GM12891 (cell line): ENCODE measurements around the gene ARHGAP33.

Source experiments
- DNase-seq: peaks from one replicate; pipeline ENCODE4 v3.0.0; 2011; ENCODE audit warnings: low spot score; ENCODE audit not compliant: insufficient read length
- FAIRE-seq: peaks from 2 replicates; lab custom pipeline; 2011; peaks lifted over from hg19 to GRCh38; lab: Jason Lieb, UNC
- PAX5 ChIP-seq: IDR thresholded peaks from 2 replicates; pipeline ENCODE4 v1.6.1; 2011; ENCODE audit warnings: low read length, moderate library complexity, mild to moderate bottlenecking; ENCODE audit not compliant: insufficient read depth, severe bottlenecking
- POLR2A ChIP-seq: IDR thresholded peaks from 2 replicates; pipeline ENCODE4 v1.6.1; 2011; ENCODE audit warnings: low read depth, low read length, control low read depth
- POLR2AphosphoS5 ChIP-seq: IDR thresholded peaks from 2 replicates; pipeline ENCODE4 v1.6.1; 2011; ENCODE audit warnings: low read depth, low read length, control low read depth
- POU2F2 ChIP-seq: IDR thresholded peaks from 2 replicates; pipeline ENCODE4 v1.6.1; 2011; ENCODE audit warnings: low read depth, mild to moderate bottlenecking, control low read depth, low read length, moderate library complexity
- SPI1 ChIP-seq: IDR thresholded peaks from 2 replicates; pipeline ENCODE4 v1.6.1; 2011; ENCODE audit warnings: low read depth, low read length, control low read depth
- TAF1 ChIP-seq: IDR thresholded peaks from 2 replicates; pipeline ENCODE4 v1.6.1; 2011; ENCODE audit warnings: low read depth, low read length, control low read depth

ARHGAP33 gene

GRCh38 chr19:35787227-35787799, 11.9 kb downstream of the ARHGAP33 start:
- no peak for TF ChIP-seq POLR2A
- no peak for TF ChIP-seq PAX5
- no peak for TF ChIP-seq POLR2AphosphoS5
- TF ChIP-seq TAF1: no peak
- no peak for TF ChIP-seq POU2F2
- TF ChIP-seq SPI1: no peak
- FAIRE-seq (no peak), DNase-seq (no peak)

- FAIRE-seq (no peak), DNase-seq (no peak)
- TF ChIP-seq PAX5 (no peak), POU2F2 (no peak), TAF1 (no peak), POLR2AphosphoS5 (no peak), POLR2A (no peak), SPI1 (no peak)
These were observed 13.0 kb downstream of the ARHGAP33 start for GRCh38 chr19:35788205-35788960.

GRCh38 chr19:35789195-35789977, 14.0 kb downstream of the ARHGAP33 start:
- TF ChIP-seq SPI1 (no peak), POU2F2 (no peak), POLR2A (no peak), POLR2AphosphoS5 (no peak), PAX5 (no peak), TAF1 (no peak)
- DNase-seq (no peak), FAIRE-seq (no peak)

GRCh38 chr19:35789978-35790944, 14.9 kb downstream of the ARHGAP33 start:
- DNase-seq: no peak
- TF ChIP-seq POLR2AphosphoS5 (no peak), SPI1 (no peak), POU2F2 (no peak), TAF1 (no peak), PAX5 (no peak), POLR2A (no peak)
- FAIRE-seq: no peak

- no peak for DNase-seq
- FAIRE-seq: no peak
- no peak for TF ChIP-seq PAX5
- TF ChIP-seq POLR2A: no peak
- TF ChIP-seq SPI1: no peak
- no peak for TF ChIP-seq POU2F2
- TF ChIP-seq POLR2AphosphoS5: no peak
- no peak for TF ChIP-seq TAF1
These were observed 15.8 kb downstream of the ARHGAP33 start for GRCh38 chr19:35790981-35791813.

GRCh38 chr19:35791814-35792279, 16.5 kb downstream of the ARHGAP33 start:
- TF ChIP-seq POLR2A (no peak), TAF1 (no peak), POU2F2 (no peak), POLR2AphosphoS5 (no peak), PAX5 (no peak), SPI1 (no peak)
- no peak for DNase-seq
- FAIRE-seq: no peak

- DNase-seq (no peak), FAIRE-seq (no peak)
- TF ChIP-seq SPI1 (no peak), POU2F2 (no peak), POLR2AphosphoS5 (no peak), TAF1 (no peak), PAX5 (no peak), POLR2A (no peak)
These were observed 16.9 kb downstream of the ARHGAP33 start for GRCh38 chr19:35792312-35792711.

- TF ChIP-seq SPI1: no peak
- TF ChIP-seq POLR2A: no peak
- no peak for TF ChIP-seq POLR2AphosphoS5
- TF ChIP-seq TAF1: no peak
- TF ChIP-seq POU2F2: no peak
- TF ChIP-seq PAX5: no peak
- no peak for FAIRE-seq
- no peak for DNase-seq
These were observed 17.5 kb downstream of the ARHGAP33 start for GRCh38 chr19:35792888-35793287.
